ENCODE data around the gene CPS1. TPM values are rescaled to one million over a fixed set of nuclear protein-coding genes. Genes with fewer than 3 reads are reported as not detected.

The CPS1 gene
- total and polyA plus RNA-seq, 2 donors (not counting 3 experiments of a cell fraction or from before 2014, with no cell fraction given): 0.18 to 0.53 TPM

- ChIA-PET CTCF (interaction anchor here (0.9 kb wide), 1 partner anchor 400 kb away, joined by 3 read pairs; no protein-coding TSS in a partner anchor), POLR2A (no interaction called here)
- H2AFZ ChIP-seq (ENCODE audit: low read depth, low read length): no peak overlapping the region
- H3K4me3 ChIP-seq (replicated peaks in 1 of 3; ENCODE audit: insufficient read depth in 1 of 3, low read depth in 1 of 3, low read length in 3 of 3): no peak overlapping the region
- DNase-seq (ENCODE audit: low read depth, low spot score) (no peak), FAIRE-seq (no peak)
- no peaks in the 10 kb centered on the region for H3K79me2 ChIP-seq (ENCODE audit: control insufficient read depth, insufficient read depth, low read length)
- TF ChIP-seq POLR2A (IDR thresholded peaks at IDR 0.05; ENCODE audit: low read depth, low read length): no peak
- no peak for TF ChIP-seq EZH2 (IDR thresholded peaks at IDR 0.05; ENCODE audit: borderline replicate concordance, low read depth, low read length, severe bottlenecking)
- TF ChIP-seq, protein P1, sequence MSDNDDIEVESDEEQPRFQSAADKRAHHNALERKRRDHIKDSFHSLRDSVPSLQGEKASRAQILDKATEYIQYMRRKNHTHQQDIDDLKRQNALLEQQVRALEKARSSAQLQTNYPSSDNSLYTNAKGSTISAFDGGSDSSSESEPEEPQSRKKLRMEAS (IDR thresholded peaks at IDR 0.05; ENCODE audit: insufficient read depth, insufficient read length): no peak
- TF ChIP-seq GATA2 (IDR thresholded peaks at IDR 0.05; ENCODE audit: insufficient read depth, insufficient read length, low read depth, low read length): no peak
- TF ChIP-seq FOS (IDR thresholded peaks at IDR 0.05; ENCODE audit: borderline replicate concordance, insufficient read depth, low read length): no peak
- TF ChIP-seq POLR2AphosphoS5 (IDR thresholded peaks at IDR 0.05; ENCODE audit: insufficient read depth, low read depth, low read length): no peak
- TF ChIP-seq CTCF (IDR thresholded peaks at IDR 0.05; ENCODE audit: extremely low read depth in 1 of 2, insufficient read depth in 1 of 2, low read depth in 1 of 2, low read length in 2 of 2): no peak
- no peak for TF ChIP-seq MYC (IDR thresholded peaks at IDR 0.05; ENCODE audit: low read depth, low read length)
- TF ChIP-seq JUN (IDR thresholded peaks at IDR 0.05; ENCODE audit: borderline replicate concordance, insufficient read depth, insufficient read length, low read depth): no peak
- dilution Hi-C loops (cut with MboI; ENCODE audit: extremely low pct_ligation_motif_present, low sequenced_read_pairs) (no loop called here), intact Hi-C loops (cut with micrococcal nuclease) (no loop called here)
- no peaks in the 10 kb centered on the region for H3K4me1 ChIP-seq (ENCODE audit: control insufficient read depth, extremely low read depth, insufficient read depth, low read length)
- no peaks in the 10 kb centered on the region for H3K27me3 ChIP-seq (ENCODE audit: control insufficient read depth in 2 of 2, insufficient read depth in 2 of 2, low read length in 2 of 2)
- H3K4me2 ChIP-seq (ENCODE audit: insufficient read depth, low read length): no peak overlapping the region
- no peaks in the 10 kb centered on the region for H3K36me3 ChIP-seq (ENCODE audit: control insufficient read depth in 2 of 2, extremely low read depth in 1 of 2, insufficient read depth in 2 of 2, low read length in 2 of 2)
- no peak overlapping the region for H3K9ac ChIP-seq (replicated peaks; ENCODE audit: extremely low read depth, insufficient read depth, low read length)
- H3K27ac ChIP-seq (ENCODE audit: insufficient read depth, low read depth, low read length): no peak overlapping the region
- no peaks in the 10 kb centered on the region for H3K9me1 ChIP-seq (replicated peaks; ENCODE audit: control insufficient read depth, extremely low read depth, insufficient read depth, low read length)
- BruUV-seq (replicated peaks): no TSS peak
- no peaks in the 10 kb centered on the region for H4K20me1 ChIP-seq (replicated peaks; ENCODE audit: control insufficient read depth, extremely low read depth, insufficient read depth, low read length)
- H3K9me3 ChIP-seq (replicated peaks; ENCODE audit: control insufficient read depth, insufficient read depth, low read length): no peaks in the 10 kb centered on the region
These were observed 78.9 kb downstream of the CPS1 start for GRCh38 chr2:210635257-210635656.
